CD14-positive monocyte (primary cell): Measurements from ENCODE around the gene VWC2. TPM values are rescaled to one million over a fixed set of nuclear protein-coding genes. Genes with fewer than 3 reads are reported as not detected.

Source experiments
- DNase-seq, 3 donors: peaks; one replicate each; pipeline ENCODE4 v3.0.0-alpha.2; 2011 to 2022
- H2AFZ ChIP-seq: 2 replicates; pipeline ENCODE4 v1.6.0; 2012; ENCODE audit warnings: mild to moderate bottlenecking, low read depth, low read length, inconsistent platforms; ENCODE audit not compliant: insufficient read depth, poor library complexity, severe bottlenecking
- H3K27ac ChIP-seq, 2 donors: 1 replicate in 1 of 2; 2 replicates in 1 of 2; pipeline ENCODE4 v1.5.1; 2012 to 2013; ENCODE audit warnings: low read length in 2 of 2, control low read depth in 1 of 2, inconsistent platforms in 1 of 2, low read depth in 1 of 2, mild to moderate bottlenecking in 1 of 2
- H3K27me3 ChIP-seq, 2 donors: one replicate each; pipeline versions ENCODE4 v1.6.0 to v1.6.1; 2011 to 2013; ENCODE audit warnings: low read length in 2 of 2; ENCODE audit not compliant: control insufficient read depth in 2 of 2, insufficient read depth in 2 of 2
- H3K36me3 ChIP-seq, 2 donors: replicated peaks in 1 of 2; 1 replicate in 1 of 2; 2 replicates in 1 of 2; pipeline versions ENCODE4 v1.5.1 to v1.6.1; 2012 to 2013; ENCODE audit warnings: low read length in 2 of 2, control low read depth in 1 of 2, inconsistent platforms in 1 of 2, mild to moderate bottlenecking in 1 of 2; ENCODE audit not compliant: insufficient read depth in 2 of 2, control insufficient read depth in 1 of 2
- H3K4me1 ChIP-seq, 2 donors: 1 replicate in 1 of 2; 2 replicates in 1 of 2; pipeline versions ENCODE4 v1.5.1 to v1.6.1; 2012 to 2013; ENCODE audit warnings: low read length in 2 of 2, control low read depth in 1 of 2, inconsistent platforms in 1 of 2, mild to moderate bottlenecking in 1 of 2, moderate library complexity in 1 of 2; ENCODE audit not compliant: insufficient read depth in 2 of 2, control insufficient read depth in 1 of 2
- H3K4me2 ChIP-seq: replicated peaks from 2 replicates; pipeline ENCODE3; 2012; ENCODE audit warnings: low read length, moderate library complexity, mild to moderate bottlenecking; ENCODE audit not compliant: poor library complexity, severe bottlenecking; ENCODE audit errors: extremely low read depth
- H3K4me3 ChIP-seq, 3 experiments: fragments of 200-600 bp in 1 of 3; sonication (generic) in 1 of 3; replicated peaks in 1 of 3; 1 replicate in 2 of 3; 2 replicates in 1 of 3; pipeline ENCODE4 v1.5.1; 2011 to 2013; ENCODE audit warnings: low read length in 3 of 3, mild to moderate bottlenecking in 3 of 3, control low read depth in 2 of 3, low read depth in 2 of 3, inconsistent platforms in 1 of 3, moderate library complexity in 1 of 3
- H3K79me2 ChIP-seq: 2 replicates; pipeline ENCODE4 v1.6.0; 2012; ENCODE audit warnings: mild to moderate bottlenecking, control low read depth, inconsistent platforms, low read length, moderate library complexity; ENCODE audit not compliant: insufficient read depth
- H3K9ac ChIP-seq: 2 replicates; pipeline ENCODE4 v1.6.0; 2017; ENCODE audit warnings: low read length, mild to moderate bottlenecking; ENCODE audit not compliant: insufficient read depth, poor library complexity, severe bottlenecking
- H3K9me3 ChIP-seq, 2 donors: replicated peaks in 1 of 2; 1 replicate in 1 of 2; 2 replicates in 1 of 2; pipeline versions ENCODE4 v1.5.1 to v1.6.1; 2012 to 2013; ENCODE audit warnings: low read length in 2 of 2, control low read depth in 1 of 2; ENCODE audit not compliant: control insufficient read depth in 1 of 2, insufficient read depth in 1 of 2
- H4K20me1 ChIP-seq: 2 replicates; pipeline ENCODE4 v1.6.0; 2012; ENCODE audit warnings: mild to moderate bottlenecking, low read length, control low read depth, moderate library complexity; ENCODE audit not compliant: insufficient read depth
- H3K27ac Mint-ChIP-seq, 7 donors: one replicate each; pipeline ENCODE4 v1.8.0; 2020; ENCODE audit warnings: mild to moderate bottlenecking in 7 of 7, mixed read lengths in 7 of 7, moderate library complexity in 6 of 7, inconsistent platforms in 2 of 7
- H3K27me3 Mint-ChIP-seq, 3 donors: one replicate each; pipeline ENCODE4 v1.8.0; 2021 to 2022; ENCODE audit warnings: low read depth in 3 of 3, mild to moderate bottlenecking in 3 of 3, mixed read lengths in 3 of 3, moderate library complexity in 3 of 3, inconsistent platforms in 1 of 3
- H3K36me3 Mint-ChIP-seq, 2 donors: one replicate each; pipeline ENCODE4 v1.8.0; 2020; ENCODE audit warnings: mixed read lengths in 2 of 2, inconsistent platforms in 1 of 2, mild to moderate bottlenecking in 1 of 2
- H3K4me1 Mint-ChIP-seq: one replicate; pipeline ENCODE4 v1.8.0; 2020; ENCODE audit warnings: mild to moderate bottlenecking, mixed read lengths
- H3K4me3 Mint-ChIP-seq, 2 donors: one replicate each; pipeline ENCODE4 v1.8.0; 2020; ENCODE audit warnings: mild to moderate bottlenecking in 2 of 2, mixed read lengths in 2 of 2, moderate library complexity in 1 of 2
- H3K9me3 Mint-ChIP-seq, 7 donors: one replicate each; pipeline ENCODE4 v1.8.0; 2020 to 2022; ENCODE audit warnings: mixed read lengths in 7 of 7, mild to moderate bottlenecking in 6 of 7, moderate library complexity in 6 of 7, inconsistent platforms in 2 of 7
- CTCF ChIP-seq: fragments of 200-600 bp; IDR thresholded peaks from one replicate; pipeline ENCODE4 v1.8.0; 2022; ENCODE audit warnings: antibody characterized with exemption, mild to moderate bottlenecking
- WGBS: methylation state at CpG from one replicate; pipeline ENCODE4 v1.1.5; 2013; ENCODE audit warnings: missing lambda C conversion rate; ENCODE audit not compliant: insufficient coverage; 5-methylcytosine and 5-hydroxymethylcytosine counted together
- intact Hi-C, 2 donors: fragments of 100-400 bp; cut with micrococcal nuclease; formaldehyde crosslinking; loops; one replicate each; pipeline versions ENCODE4 v1.15.0 to v1.15.1; 2023
- polyA plus RNA-seq, 3 donors: library from polyadenylated mRNA; depleted of rRNA in 1 of 3; unstranded in 2 of 3; stranded (reverse) in 1 of 3; fragments of 300-500 nt in 2 of 3; fragments of >200 nt in 1 of 3; fragmentation: Illumina TruSeq in 2 of 3; gene quantifications; 1 replicate in 2 of 3; 2 replicates in 1 of 3; pipeline ENCODE4 v1.2.3, GENCODE V29; 2012 to 2021

The VWC2 gene
- polyA plus RNA-seq, 3 donors: not detected

DNA sequence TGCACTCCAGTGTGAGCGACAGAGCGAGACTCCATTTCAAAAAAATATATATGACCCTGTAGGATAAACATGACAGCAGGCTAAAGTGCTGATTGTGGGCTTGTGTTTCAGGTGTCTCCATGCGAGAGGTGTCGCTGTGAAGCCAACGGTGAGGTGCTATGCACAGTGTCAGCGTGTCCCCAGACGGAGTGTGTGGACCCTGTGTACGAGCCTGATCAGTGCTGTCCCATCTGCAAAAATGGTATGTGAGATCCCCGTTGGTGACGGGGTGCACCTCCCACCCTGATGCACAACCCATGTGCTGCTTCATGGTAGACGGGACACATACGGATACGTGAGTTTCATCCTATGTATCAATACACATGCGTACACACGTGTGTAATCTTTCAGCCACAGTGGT, 29.2 kb downstream of the VWC2 start:
- TF ChIP-seq CTCF: no peak
- Histone ChIP-seq H3K27me3 (no peaks in the 10 kb centered on the region), H3K36me3 (no peaks in the 10 kb centered on the region), H4K20me1 (no peaks in the 10 kb centered on the region), H3K9me3 (no peaks in the 10 kb centered on the region), H3K79me2 (no peaks in the 10 kb centered on the region), H2AFZ (no peak overlapping the region), H3K4me3 (no peak overlapping the region), H3K4me2 (no peak overlapping the region), H3K4me1 (no peaks in the 10 kb centered on the region), H3K27ac (no peak overlapping the region), H3K9ac (no peak overlapping the region)
- no peak for DNase-seq
- Mint-ChIP-seq H3K4me1 (no peaks in the 10 kb centered on the region), H3K9me3 (peaks cover 0 to 3% (median 0%) of the 10 kb centered on the region in 7 donors), H3K27me3 (peaks cover 3 to 15% (median 11%) of the 10 kb centered on the region in 3 donors), H3K36me3 (no peaks in the 10 kb centered on the region), H3K4me3 (no peak overlapping the region), H3K27ac (no peak overlapping the region)
- intact Hi-C loops: no loop called here
- WGBS: 98% methylated on average over 11 of the region's 15 CpGs

- Histone ChIP-seq H3K27me3 (no peaks in the 10 kb centered on the region), H3K4me2 (no peak overlapping the region), H3K4me3 (no peak overlapping the region), H3K79me2 (no peaks in the 10 kb centered on the region), H3K36me3 (no peaks in the 10 kb centered on the region), H3K9me3 (no peaks in the 10 kb centered on the region), H3K4me1 (no peaks in the 10 kb centered on the region), H2AFZ (no peak overlapping the region), H3K27ac (no peak overlapping the region), H4K20me1 (no peaks in the 10 kb centered on the region), H3K9ac (no peak overlapping the region)
- peaks cover 0 to 3% (median 0%) of the 10 kb centered on the region in 7 donors for H3K9me3 Mint-ChIP-seq
- H3K27ac Mint-ChIP-seq: no peak overlapping the region
- no peak for TF ChIP-seq CTCF
- H3K4me3 Mint-ChIP-seq: no peak overlapping the region
- H3K27me3 Mint-ChIP-seq: peaks cover 2 to 15% (median 9%) of the 10 kb centered on the region in 3 donors
- intact Hi-C loops: no loop called here
- WGBS: no CpG with 5 or more reads among the region's 4 CpGs
- DNase-seq: no peak
- no peaks in the 10 kb centered on the region for H3K4me1 Mint-ChIP-seq
- H3K36me3 Mint-ChIP-seq: no peaks in the 10 kb centered on the region
Measured at GRCh38 chr7:49803812-49804211, 30.4 kb downstream of the VWC2 start.
